IMR-90 (cell line): Measurements from ENCODE around the gene FAM32A. TPM values are rescaled to one million over a fixed set of nuclear protein-coding genes. Genes with fewer than 3 reads are reported as not detected.

Experiments
- ATAC-seq: fragments of 200-7000 bp; cut with Tn5 transposase; 2 replicates; pipeline ENCODE4 v1.9.1; 2020; ENCODE audit warnings: low read depth, mild to moderate bottlenecking, moderate library complexity
- BruUV-seq: library from RNA; stranded (reverse); fragments of 400-500 nt; replicated peaks from 2 replicates; lab custom pipeline; 2021; lab: Mats Ljungman, UMichigan
- CTCF ChIA-PET: fragments of 300-600 bp; formaldehyde crosslinking; extraction: SDS; loops from one replicate; lab custom pipeline; 2021; ENCODE audit warnings: antibody characterized with exemption; lab: Yijun Ruan, JAX
- POLR2A ChIA-PET: fragments of 300-600 bp; sonication (Branson Sonifier 250); formaldehyde crosslinking; loops from one replicate; lab custom pipeline; 2022; ENCODE audit warnings: antibody characterized with exemption; ENCODE audit not compliant: unreplicated experiment; lab: Charles Lee
- DNase-seq: peaks from one replicate; pipeline ENCODE4 v3.0.0; 2013
- H2AFZ ChIP-seq: replicated peaks from 2 replicates; pipeline ENCODE3; 2013; ENCODE audit warnings: low read length, mild to moderate bottlenecking; ENCODE audit not compliant: poor library complexity
- H2AK5ac ChIP-seq: 2 replicates; pipeline ENCODE4 v1.6.1; 2013; ENCODE audit warnings: low read depth, low read length, inconsistent platforms
- H2AK9ac ChIP-seq: replicated peaks from 2 replicates; pipeline ENCODE3; 2013; ENCODE audit warnings: mild to moderate bottlenecking, low read depth, low read length, moderate library complexity; ENCODE audit not compliant: poor library complexity
- H2BK120ac ChIP-seq: 2 replicates; pipeline ENCODE4 v1.6.1; 2013; ENCODE audit warnings: low read depth, low read length, inconsistent platforms
- H2BK15ac ChIP-seq: 3 replicates; pipeline ENCODE4 v1.6.1; 2013; ENCODE audit warnings: low read depth, low read length, inconsistent platforms
- H2BK20ac ChIP-seq: 2 replicates; pipeline ENCODE4 v1.6.1; 2013; ENCODE audit warnings: low read depth, mild to moderate bottlenecking, inconsistent platforms, low read length, moderate library complexity
- H2BK5ac ChIP-seq: 2 replicates; pipeline ENCODE4 v1.6.1; 2013; ENCODE audit warnings: mild to moderate bottlenecking, low read depth, low read length, inconsistent platforms; ENCODE audit not compliant: poor library complexity, severe bottlenecking
- H3K14ac ChIP-seq: replicated peaks from 2 replicates; pipeline ENCODE4 v1.6.1; 2013; ENCODE audit warnings: low read depth, low read length, inconsistent platforms
- H3K18ac ChIP-seq: 2 replicates; pipeline ENCODE4 v1.6.1; 2013; ENCODE audit warnings: low read depth, low read length, control low read depth
- H3K23ac ChIP-seq: 2 replicates; pipeline ENCODE4 v1.6.1; 2013; ENCODE audit warnings: low read depth, low read length, inconsistent platforms
- H3K27ac ChIP-seq: 2 replicates; pipeline ENCODE4 v1.5.1; 2013; ENCODE audit warnings: mild to moderate bottlenecking, control low read depth, low read length; ENCODE audit not compliant: insufficient read depth
- H3K27me3 ChIP-seq: 2 replicates; pipeline ENCODE4 v1.6.1; 2013; ENCODE audit warnings: low read length; ENCODE audit not compliant: control insufficient read depth, insufficient read depth
- H3K36me3 ChIP-seq: 2 replicates; pipeline ENCODE4 v1.6.1; 2013; ENCODE audit warnings: low read length, mixed read lengths; ENCODE audit not compliant: control insufficient read depth, insufficient read depth
- H3K4ac ChIP-seq: 2 replicates; pipeline ENCODE4 v1.6.1; 2013; ENCODE audit warnings: low read depth, low read length, inconsistent platforms
- H3K4me1 ChIP-seq: 2 replicates; pipeline ENCODE4 v1.6.1; 2013; ENCODE audit warnings: low read length, mixed read lengths; ENCODE audit not compliant: control insufficient read depth, insufficient read depth
- H3K4me2 ChIP-seq: 2 replicates; pipeline ENCODE4 v1.6.1; 2013; ENCODE audit warnings: low read depth, mild to moderate bottlenecking, control low read depth, low read length, moderate library complexity
- H3K4me3 ChIP-seq: 2 replicates; pipeline ENCODE4 v1.5.1; 2013; ENCODE audit warnings: low read depth, mild to moderate bottlenecking, control low read depth, low read length, moderate library complexity; ENCODE audit not compliant: insufficient read depth
- H3K56ac ChIP-seq: 2 replicates; pipeline ENCODE4 v1.6.1; 2013; ENCODE audit warnings: low read length, inconsistent platforms; ENCODE audit not compliant: insufficient read depth; ENCODE audit errors: extremely low read depth
- H3K79me1 ChIP-seq, 2 experiments: 2 replicates each; pipeline ENCODE4 v1.6.1; 2013; ENCODE audit warnings: low read length in 2 of 2, inconsistent platforms in 1 of 2, low read depth in 1 of 2
- H3K9ac ChIP-seq: 2 replicates; pipeline ENCODE4 v1.6.1; 2013; ENCODE audit warnings: low read depth, low read length, control low read depth
- H3K9me1 ChIP-seq: 2 replicates; pipeline ENCODE4 v1.6.1; 2013; ENCODE audit warnings: low read length, inconsistent platforms; ENCODE audit not compliant: insufficient read depth
- H3K9me3 ChIP-seq: 2 replicates; pipeline ENCODE4 v1.6.1; 2013; ENCODE audit warnings: low read length; ENCODE audit not compliant: control insufficient read depth, insufficient read depth
- H4K20me1 ChIP-seq: 2 replicates; pipeline ENCODE4 v1.6.1; 2013; ENCODE audit warnings: low read length, inconsistent platforms; ENCODE audit not compliant: insufficient read depth
- H4K5ac ChIP-seq: 2 replicates; pipeline ENCODE4 v1.6.1; 2013; ENCODE audit warnings: mild to moderate bottlenecking, low read depth, low read length, control low read depth
- H4K8ac ChIP-seq, 2 experiments: 2 replicates each; pipeline ENCODE4 v1.6.1; 2013; ENCODE audit warnings: low read depth in 2 of 2, low read length in 2 of 2, control low read depth in 1 of 2, inconsistent platforms in 1 of 2
- H4K91ac ChIP-seq: 2 replicates; pipeline ENCODE4 v1.6.1; 2013; ENCODE audit warnings: low read depth, low read length, inconsistent platforms; ENCODE audit not compliant: insufficient read depth
- BHLHE40 ChIP-seq: fragments of 150-350 bp; IDR thresholded peaks from 2 replicates; pipeline ENCODE4 v1.6.1; 2016; ENCODE audit warnings: mild to moderate bottlenecking, low read depth, low read length
- CEBPB ChIP-seq: IDR thresholded peaks from 2 replicates; pipeline ENCODE4 v1.6.1; 2012; ENCODE audit warnings: low read depth, low read length, improper control_type of control experiment
- CHD1 ChIP-seq: IDR thresholded peaks from 2 replicates; pipeline ENCODE4 v1.6.1; 2012; ENCODE audit warnings: low read depth, low read length, improper control_type of control experiment
- CTCF ChIP-seq: conservative IDR thresholded peaks from 2 replicates; pipeline ENCODE4 v1.5.1; 2012; ENCODE audit warnings: mild to moderate bottlenecking, low read depth, low read length, improper control_type of control experiment
- ELK1 ChIP-seq: fragments of 150-350 bp; IDR thresholded peaks from 2 replicates; pipeline ENCODE4 v1.6.1; 2016; ENCODE audit warnings: low read depth, mild to moderate bottlenecking, low read length, moderate library complexity, borderline replicate concordance
- MAFK ChIP-seq: IDR thresholded peaks from 2 replicates; pipeline ENCODE4 v1.6.1; 2012; ENCODE audit warnings: low read depth, low read length, improper control_type of control experiment
- MAZ ChIP-seq: IDR thresholded peaks from 2 replicates; pipeline ENCODE4 v1.6.1; 2012; ENCODE audit warnings: low read depth, mild to moderate bottlenecking, low read length, improper control_type of control experiment, moderate library complexity, borderline replicate concordance
- MXI1 ChIP-seq: IDR thresholded peaks from 2 replicates; pipeline ENCODE4 v1.6.1; 2012; ENCODE audit warnings: low read depth, mild to moderate bottlenecking, low read length, moderate library complexity, borderline replicate concordance
- NFE2L2 ChIP-seq: fragments of 150-350 bp; IDR thresholded peaks from 2 replicates; pipeline ENCODE4 v1.6.1; 2016; ENCODE audit warnings: low read depth, mild to moderate bottlenecking, low read length
- POLR2A ChIP-seq: IDR thresholded peaks from 2 replicates; pipeline ENCODE4 v1.6.1; 2012; ENCODE audit warnings: mild to moderate bottlenecking, low read depth, low read length
- RAD21 ChIP-seq: IDR thresholded peaks from 2 replicates; pipeline ENCODE4 v1.6.1; 2012; ENCODE audit warnings: low read length, improper control_type of control experiment
- RCOR1 ChIP-seq: IDR thresholded peaks from 2 replicates; pipeline ENCODE4 v1.6.1; 2012; ENCODE audit warnings: mild to moderate bottlenecking, low read length, improper control_type of control experiment; ENCODE audit not compliant: insufficient replicate concordance
- RFX5 ChIP-seq: IDR thresholded peaks from 2 replicates; pipeline ENCODE4 v1.8.0; 2012; ENCODE audit warnings: low read depth, mild to moderate bottlenecking, low read length, moderate library complexity
- SMC3 ChIP-seq: fragments of 150-350 bp; IDR thresholded peaks from 2 replicates; pipeline ENCODE4 v1.6.1; 2016; ENCODE audit warnings: low read depth, mild to moderate bottlenecking, antibody characterized with exemption, low read length, moderate library complexity
- USF2 ChIP-seq: fragments of 150-350 bp; IDR thresholded peaks from 2 replicates; pipeline ENCODE4 v1.6.1; 2017; ENCODE audit warnings: mild to moderate bottlenecking, antibody characterized with exemption, low read length, low read depth
- WGBS, 2 experiments: methylation state at CpG; one replicate each; pipeline versions ENCODE4 v1.1.5 to v1.1.7; 2013; ENCODE audit warnings: missing lambda C conversion rate in 2 of 2; ENCODE audit not compliant: insufficient read length in 1 of 2; ENCODE audit errors: extremely low coverage in 2 of 2; 5-methylcytosine and 5-hydroxymethylcytosine counted together
- dilution Hi-C: fragments of 300-500 bp; cut with HindIII; formaldehyde crosslinking; loops from one replicate; pipeline ENCODE4 v1.14.3; 2018; ENCODE audit warnings: low sequenced_read_pairs; ENCODE audit not compliant: unreplicated experiment
- in situ Hi-C: fragments of 300-500 bp; cut with MboI; formaldehyde crosslinking; loops from 3 replicates; pipeline ENCODE4 v1.14.3; 2019; ENCODE audit warnings: low sequenced_read_pairs, inconsistent platforms, mixed read lengths
- intact Hi-C: fragments of 100-400 bp; cut with micrococcal nuclease; formaldehyde crosslinking; loops from 2 replicates; pipeline ENCODE4 v1.10.0; 2022
- polyA plus RNA-seq, 3 experiments: library from polyadenylated mRNA; depleted of rRNA; stranded (reverse); fragments of >200 nt; gene quantifications; 2 replicates each; pipeline ENCODE4 v1.2.3, GENCODE V29; 2012; ENCODE audit warnings: low replicate concordance in 1 of 3
- total RNA-seq: library from RNA; depleted of rRNA; stranded (reverse); fragments of >200 nt; gene quantifications from 2 replicates; pipeline ENCODE4 v1.2.3, GENCODE V29; 2012

The FAM32A gene
- total and polyA plus RNA-seq, 2 of the 4 experiments (the other 2 are of a cell fraction) = 99.5 to 130 TPM

- H3K4me1 ChIP-seq = no peaks in the 10 kb centered on the region
- H3K27ac ChIP-seq = no peak overlapping the region
- no peak overlapping the region for H3K56ac ChIP-seq
- dilution Hi-C loops = no loop called here
- no peak overlapping the region for H2AK5ac ChIP-seq
- H3K79me1 ChIP-seq = peaks cover 20 to 48% of the 10 kb centered on the region in 2 experiments
- peaks cover 33% of the 10 kb centered on the region for H4K20me1 ChIP-seq
- ATAC-seq (no peak), DNase-seq (no peak)
- BruUV-seq = no TSS peak
- no peak overlapping the region for H3K4ac ChIP-seq
- peak overlapping the region; percentile 55 for H2AK9ac ChIP-seq
- H2BK5ac ChIP-seq = no peak overlapping the region
- peaks cover 84% of the 10 kb centered on the region for H3K36me3 ChIP-seq
- no peaks in the 10 kb centered on the region for H3K27me3 ChIP-seq
- CTCF ChIA-PET = no interaction called here
- no peak overlapping the region for H3K9ac ChIP-seq
- H3K9me3 ChIP-seq = no peaks in the 10 kb centered on the region
- H3K14ac ChIP-seq = no peak overlapping the region
- H2BK15ac ChIP-seq = no peak overlapping the region
- H4K91ac ChIP-seq = no peak overlapping the region
- no peak overlapping the region for H2BK20ac ChIP-seq
- intact Hi-C loops = no loop called here
- H2BK120ac ChIP-seq = no peak overlapping the region
- no peak overlapping the region for H3K18ac ChIP-seq
- peaks cover 10% of the 10 kb centered on the region; the same call in 1 of the 2 replicates for H3K9me1 ChIP-seq
- H4K5ac ChIP-seq = no peak overlapping the region
- 97% methylated on average over 18 of the region's 21 CpGs; no CpG with 5 or more reads in 1 of the 2 experiments for WGBS, 2 experiments
- in situ Hi-C loops = no loop called here
- H4K8ac ChIP-seq = no peak overlapping the region
- no peak overlapping the region for H3K4me2 ChIP-seq
- H3K4me3 ChIP-seq = no peak overlapping the region
- POLR2A ChIA-PET = no interaction called here
- peak overlapping the region; percentile 32 for H2AFZ ChIP-seq
- no peak overlapping the region for H3K23ac ChIP-seq
- TF ChIP-seq SMC3 = no peak
- TF ChIP-seq CEBPB = no peak
- TF ChIP-seq CHD1 = no peak
- TF ChIP-seq POLR2A = no peak
- no peak for TF ChIP-seq ELK1
- TF ChIP-seq MAZ = no peak
- no peak for TF ChIP-seq USF2
- no peak for TF ChIP-seq CTCF
- no peak for TF ChIP-seq MXI1
- no peak for TF ChIP-seq RCOR1
- no peak for TF ChIP-seq NFE2L2
- no peak for TF ChIP-seq RFX5
- TF ChIP-seq MAFK = no peak
- TF ChIP-seq RAD21 = no peak
- TF ChIP-seq BHLHE40 = no peak
These were observed 42.8 kb downstream of the FAM32A start for GRCh38 chr19:16227837-16228636.
